Loucy (cell line): ENCODE data around the gene AIG1.

Experiments
- CTCF ChIP-seq: fragments of 200-600 bp; sonication (generic); conservative IDR thresholded peaks from 2 replicates; pipeline ENCODE4 v1.5.1; 2014; ENCODE audit warnings: mild to moderate bottlenecking, antibody characterized with exemption, low read length
- EZH2phosphoT487 ChIP-seq: fragments of 200-600 bp; IDR thresholded peaks from 2 replicates; pipeline ENCODE4 v1.6.1; 2018; ENCODE audit warnings: antibody characterized with exemption, mild to moderate bottlenecking, moderate library complexity, borderline replicate concordance

- TF ChIP-seq CTCF (no peak), EZH2phosphoT487 (no peak)
These were observed 4.8 kb upstream of the AIG1 start for GRCh38 chr6:143055891-143056290.
